ENCODE results near the gene MYD88. TPM values are rescaled to one million over a fixed set of nuclear protein-coding genes. Genes with fewer than 3 reads are reported as not detected.

Gene MYD88
- total RNA-seq, 1 experiment from 2014 or later: 21.2 TPM

- intact Hi-C loops (cut with micrococcal nuclease; ENCODE audit: unreplicated experiment): no loop called here
- Histone ChIP-seq H3K9me3 (no peaks in the 10 kb centered on the region), H3K4me1 (peaks cover 31% of the 10 kb centered on the region), H3K36me3 (ENCODE audit: control insufficient read depth, insufficient read depth, low read length) (peaks cover 18% of the 10 kb centered on the region), H3K27me3 (replicated peaks; ENCODE audit: control insufficient read depth, insufficient read depth, low read length) (no peaks in the 10 kb centered on the region), H3K4me3 (ENCODE audit: low read depth, low read length) (no peak overlapping the region)
- Mint-ChIP-seq H3K27me3 (ENCODE audit: insufficient read depth, unreplicated experiment) (no peaks in the 10 kb centered on the region), H3K27ac (ENCODE audit: unreplicated experiment) (no peak overlapping the region), H3K36me3 (ENCODE audit: insufficient read depth, unreplicated experiment) (peaks cover 93% of the 10 kb centered on the region), H3K4me1 (ENCODE audit: low read depth, unreplicated experiment) (peaks cover 43% of the 10 kb centered on the region), H3K4me3 (ENCODE audit: unreplicated experiment) (no peak overlapping the region), H3K9me3 (ENCODE audit: unreplicated experiment) (no peaks in the 10 kb centered on the region)
- BruUV-seq (replicated peaks): no TSS peak
- no peak for TF ChIP-seq CTCF (IDR thresholded peaks at IDR 0.05; ENCODE audit: insufficient read depth in 1 of 2, low read depth in 1 of 2, low read length in 1 of 2, severe bottlenecking in 1 of 2, unreplicated experiment in 1 of 2)
- CTCF ChIA-PET: no interaction called here
- POLR2A ChIA-PET: interaction anchor here (1.1 kb wide), 1 partner anchor 43 kb away, joined by 3 read pairs; no protein-coding TSS in a partner anchor
- DNase-seq: no peak
Measured at GRCh38 chr3:38121832-38122461, 16.5 kb upstream of the MYD88 start.

- no peaks in the 10 kb centered on the region for H3K9me3 Mint-ChIP-seq (ENCODE audit: unreplicated experiment)
- ChIA-PET CTCF (no interaction called here), POLR2A (interaction anchor here (1.1 kb wide), 1 partner anchor 42 kb away, joined by 3 read pairs; no protein-coding TSS in a partner anchor)
- Histone ChIP-seq H3K4me3 (ENCODE audit: low read depth, low read length) (no peak overlapping the region), H3K9me3 (no peaks in the 10 kb centered on the region), H3K4me1 (peaks cover 37% of the 10 kb centered on the region), H3K27me3 (replicated peaks; ENCODE audit: control insufficient read depth, insufficient read depth, low read length) (no peaks in the 10 kb centered on the region), H3K36me3 (ENCODE audit: control insufficient read depth, insufficient read depth, low read length) (peaks cover 22% of the 10 kb centered on the region)
- H3K4me1 Mint-ChIP-seq (ENCODE audit: low read depth, unreplicated experiment): peaks cover 43% of the 10 kb centered on the region
- no peak for DNase-seq
- peaks cover 96% of the 10 kb centered on the region for H3K36me3 Mint-ChIP-seq (ENCODE audit: insufficient read depth, unreplicated experiment)
- intact Hi-C loops (cut with micrococcal nuclease; ENCODE audit: unreplicated experiment): no loop called here
- no peaks in the 10 kb centered on the region for H3K27me3 Mint-ChIP-seq (ENCODE audit: insufficient read depth, unreplicated experiment)
- no peak overlapping the region for H3K27ac Mint-ChIP-seq (ENCODE audit: unreplicated experiment)
- no TSS peak for BruUV-seq (replicated peaks)
- no peak overlapping the region for H3K4me3 Mint-ChIP-seq (ENCODE audit: unreplicated experiment)
- TF ChIP-seq CTCF (IDR thresholded peaks at IDR 0.05; ENCODE audit: insufficient read depth in 1 of 2, low read depth in 1 of 2, low read length in 1 of 2, severe bottlenecking in 1 of 2, unreplicated experiment in 1 of 2): no peak
Measured at GRCh38 chr3:38122712-38123290, 15.7 kb upstream of the MYD88 start.

GRCh38 chr3:38124324-38125122 lies 13.9 kb upstream of the MYD88 start:
- Histone ChIP-seq H3K4me3 (ENCODE audit: low read depth, low read length) (no peak overlapping the region), H3K27me3 (replicated peaks; ENCODE audit: control insufficient read depth, insufficient read depth, low read length) (no peaks in the 10 kb centered on the region), H3K36me3 (ENCODE audit: control insufficient read depth, insufficient read depth, low read length) (peaks cover 29% of the 10 kb centered on the region), H3K4me1 (peaks cover 42% of the 10 kb centered on the region), H3K9me3 (no peaks in the 10 kb centered on the region)
- no peak overlapping the region for H3K4me3 Mint-ChIP-seq (ENCODE audit: unreplicated experiment)
- ChIA-PET CTCF (no interaction called here), POLR2A (interaction anchor here (1.7 kb wide), 1 partner anchor 13 kb away, joined by 8 read pairs; the partner anchor contains the start of gene ACAA1)
- H3K27ac Mint-ChIP-seq (ENCODE audit: unreplicated experiment): peak overlapping the region; percentile 56
- peaks cover 27% of the 10 kb centered on the region for H3K4me1 Mint-ChIP-seq (ENCODE audit: low read depth, unreplicated experiment)
- peaks cover 94% of the 10 kb centered on the region for H3K36me3 Mint-ChIP-seq (ENCODE audit: insufficient read depth, unreplicated experiment)
- TF ChIP-seq CTCF (IDR thresholded peaks at IDR 0.05; ENCODE audit: insufficient read depth in 1 of 2, low read depth in 1 of 2, low read length in 1 of 2, severe bottlenecking in 1 of 2, unreplicated experiment in 1 of 2): no peak
- BruUV-seq (replicated peaks): no TSS peak
- no peaks in the 10 kb centered on the region for H3K9me3 Mint-ChIP-seq (ENCODE audit: unreplicated experiment)
- peak; percentile 53 to 58 for DNase-seq
- no peaks in the 10 kb centered on the region for H3K27me3 Mint-ChIP-seq (ENCODE audit: insufficient read depth, unreplicated experiment)
- intact Hi-C loops (cut with micrococcal nuclease; ENCODE audit: unreplicated experiment): loop anchor here (1.0 kb wide), 1 partner anchor 9 kb away; no protein-coding TSS in a partner anchor

Data from Caco-2 (cell line).